GM18498 (cell line): ENCODE data around the gene RARG.
"Not testable (repeated sequence)": the region's sequence is repeated elsewhere in the genome, so short reads cannot be mapped to it uniquely, and the experiment has no call there.

Experiments
- ATAC-seq: cut with Tn5 transposase; IDR thresholded peaks from one replicate; pipeline ENCODE4 v1.9.1; 2021; ENCODE audit warnings: mild to moderate bottlenecking, moderate library complexity; ENCODE audit not compliant: unreplicated experiment

The RARG gene

GRCh38 chr12:53193985-53194716 lies 37.9 kb downstream of the RARG start:
- no peak for ATAC-seq

GRCh38 chr12:53193040-53193439 lies 39.0 kb downstream of the RARG start:
- ATAC-seq = no peak

GRCh38 chr12:53192531-53193021 lies 39.4 kb downstream of the RARG start:
- no peak for ATAC-seq

- ATAC-seq = no peak
Measured at GRCh38 chr12:53191885-53192530, 40.0 kb downstream of the RARG start.

GRCh38 chr12:53191096-53191884 lies 40.7 kb downstream of the RARG start:
- ATAC-seq = no peak

- ATAC-seq = no peak
Measured at GRCh38 chr12:53190108-53190729, 41.8 kb downstream of the RARG start.

GRCh38 chr12:53187145-53187899 lies 44.7 kb downstream of the RARG start:
- ATAC-seq = no peak

- no peak for ATAC-seq
Measured at GRCh38 chr12:53186745-53187144, 45.3 kb downstream of the RARG start.

- ATAC-seq = no peak
Measured at GRCh38 chr12:53185582-53186153, 46.3 kb downstream of the RARG start.

- ATAC-seq = no peak
Measured at GRCh38 chr12:53184828-53185227, 47.2 kb downstream of the RARG start.

- no peak for ATAC-seq
Measured at GRCh38 chr12:53182903-53183302, 49.1 kb downstream of the RARG start.

GRCh38 chr12:53181935-53182334 lies 50.1 kb downstream of the RARG start:
- no peak for ATAC-seq

- ATAC-seq = peak; percentile 52
Measured at GRCh38 chr12:53180931-53181645, 50.9 kb downstream of the RARG start.

- peak; percentile 93 for ATAC-seq
Measured at GRCh38 chr12:53180220-53180930, 51.6 kb downstream of the RARG start, which contains the start of the genes CSAD and ZNF740. TSS of gene CSAD (minus strand) at chr12:53180925. CDS start at chr12:53173470, 7,455 bp downstream. TSS of gene ZNF740 (plus strand) at chr12:53180722. CDS start at chr12:53181984, 1,262 bp downstream.

GRCh38 chr12:53179687-53180219 lies 52.3 kb downstream of the RARG start:
- peak; percentile 13 for ATAC-seq

GRCh38 chr12:53178803-53179202 lies 53.2 kb downstream of the RARG start:
- not testable (repeated sequence) for ATAC-seq

- ATAC-seq = not testable (repeated sequence)
Measured at GRCh38 chr12:53177447-53177846, 54.6 kb downstream of the RARG start.

- ATAC-seq = no peak
Measured at GRCh38 chr12:53176750-53177149, 55.3 kb downstream of the RARG start.
